PFSK-1 (cell line): ENCODE data around the gene GTF2A1L.

Experiments used
- FOXP2 ChIP-seq: optimal IDR thresholded peaks from 2 replicates; pipeline ENCODE3; 2011; ENCODE audit warnings: borderline replicate concordance, control low read depth, inconsistent platforms; ENCODE audit not compliant: insufficient read depth; ENCODE audit errors: extremely low read length, extremely low read depth
- POLR2AphosphoS5 ChIP-seq: IDR thresholded peaks from 2 replicates; pipeline ENCODE4 v1.6.1; 2012; ENCODE audit warnings: low read depth, mild to moderate bottlenecking, control low read depth, low read length, moderate library complexity
- REST ChIP-seq, 2 experiments: IDR thresholded peaks; 2 replicates each; pipeline versions ENCODE4 v1.6.1 to v1.8.0; 2011 to 2012; ENCODE audit warnings: low read depth in 2 of 2, low read length in 2 of 2, control low read depth in 1 of 2, inconsistent platforms in 1 of 2, mild to moderate bottlenecking in 1 of 2, moderate library complexity in 1 of 2; ENCODE audit not compliant: insufficient read depth in 1 of 2
- SIN3A ChIP-seq: IDR thresholded peaks from 2 replicates; pipeline ENCODE4 v1.6.1; 2012; ENCODE audit warnings: mild to moderate bottlenecking, low read length, moderate library complexity, borderline replicate concordance; ENCODE audit not compliant: insufficient read depth
- TAF1 ChIP-seq: IDR thresholded peaks from 2 replicates; pipeline ENCODE4 v1.6.1; 2012; ENCODE audit warnings: low read length, control low read depth, borderline replicate concordance; ENCODE audit not compliant: insufficient read depth

GTF2A1L gene

DNA sequence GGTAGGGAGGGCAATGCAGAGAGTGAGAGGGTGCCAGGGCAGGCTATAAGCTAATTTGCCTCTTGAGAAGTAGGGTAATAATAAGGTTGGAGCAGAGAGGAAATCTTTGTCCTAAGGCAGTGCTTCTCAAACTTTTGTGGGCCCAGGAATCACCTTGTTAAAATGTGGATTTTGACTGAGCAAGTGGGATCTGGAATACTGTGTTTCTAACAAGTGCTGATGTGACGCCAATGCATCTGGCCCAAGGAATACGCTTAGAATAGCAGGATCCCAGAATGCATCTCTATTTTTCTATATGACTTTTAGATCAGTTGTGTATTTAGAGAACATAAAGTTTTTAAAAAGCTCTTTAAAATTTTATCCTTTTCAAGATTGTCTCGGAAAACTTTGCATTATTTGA lies 29.7 kb upstream of the GTF2A1L start:
- TF ChIP-seq SIN3A (no peak), POLR2AphosphoS5 (no peak), TAF1 (no peak), REST (IDR thresholded peaks at IDR 0.05; ENCODE audit: insufficient read depth in 1 of 2, low read depth in 2 of 2, low read length in 2 of 2) (no peak), FOXP2 (no peak)

GRCh38 chr2:48588745-48589144 lies 28.9 kb upstream of the GTF2A1L start:
- no peak for TF ChIP-seq FOXP2
- TF ChIP-seq POLR2AphosphoS5 = no peak
- no peak for TF ChIP-seq REST (IDR thresholded peaks at IDR 0.05; ENCODE audit: insufficient read depth in 1 of 2, low read depth in 2 of 2, low read length in 2 of 2)
- TF ChIP-seq SIN3A = no peak
- no peak for TF ChIP-seq TAF1

DNA sequence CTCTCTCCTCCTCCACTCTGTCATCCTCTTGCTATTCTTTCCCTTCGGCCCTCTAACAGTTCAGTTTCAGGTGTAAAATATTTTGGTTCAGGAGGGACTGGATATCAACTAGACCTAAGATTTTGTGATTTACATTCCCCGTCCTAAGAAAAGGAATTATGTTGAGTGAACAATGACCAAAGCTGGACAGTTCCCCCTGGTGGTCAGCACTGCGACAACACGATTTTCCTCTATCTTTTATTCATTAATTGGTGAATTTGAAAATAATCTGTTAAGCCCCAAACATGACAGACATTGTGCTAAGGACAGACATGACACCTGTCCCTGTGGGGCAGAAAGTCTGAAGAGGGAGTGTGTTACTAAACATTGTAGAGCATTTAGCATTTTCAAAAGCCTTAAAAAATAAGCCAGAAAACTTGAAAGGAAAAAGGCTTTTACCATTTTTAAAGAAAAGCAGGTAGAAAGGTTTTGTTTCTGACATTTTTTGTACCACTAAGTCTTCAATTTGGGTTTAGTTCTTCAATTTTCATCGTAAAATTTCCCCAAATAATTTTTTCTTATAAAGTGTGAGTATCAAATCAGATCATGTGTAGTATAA lies 28.4 kb upstream of the GTF2A1L start:
- TF ChIP-seq TAF1 (no peak), POLR2AphosphoS5 (no peak), REST (IDR thresholded peaks at IDR 0.05; ENCODE audit: insufficient read depth in 1 of 2, low read depth in 2 of 2, low read length in 2 of 2) (no peak), FOXP2 (no peak), SIN3A (no peak)

DNA sequence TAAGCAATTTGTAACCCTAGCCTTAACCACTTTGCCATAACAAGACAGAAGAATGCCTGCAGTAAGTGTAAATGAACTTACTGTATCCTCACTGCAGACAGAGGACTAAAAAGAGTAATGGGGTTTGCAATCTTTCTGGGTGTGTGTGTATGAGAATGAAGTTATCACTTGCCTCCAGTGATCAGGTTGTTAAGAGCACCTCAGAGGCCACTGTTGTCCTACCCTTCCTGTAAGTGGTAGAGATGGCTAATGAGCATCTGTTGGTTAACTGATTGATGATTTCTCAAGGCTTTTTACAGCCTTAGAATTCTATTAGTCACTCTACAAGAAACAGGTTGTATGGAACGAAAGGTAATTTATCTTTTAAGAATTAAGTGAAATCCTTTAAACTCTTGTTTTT lies 27.6 kb upstream of the GTF2A1L start:
- TF ChIP-seq POLR2AphosphoS5 (no peak), SIN3A (no peak), TAF1 (no peak), FOXP2 (no peak), REST (IDR thresholded peaks at IDR 0.05; ENCODE audit: insufficient read depth in 1 of 2, low read depth in 2 of 2, low read length in 2 of 2) (no peak)
